ENCODE data around the gene NGEF. TPM values are rescaled to one million over a fixed set of nuclear protein-coding genes. Genes with fewer than 3 reads are reported as not detected.

NGEF gene
- total RNA-seq, 1 experiment from 2014 or later, result 71.3 TPM

DNA sequence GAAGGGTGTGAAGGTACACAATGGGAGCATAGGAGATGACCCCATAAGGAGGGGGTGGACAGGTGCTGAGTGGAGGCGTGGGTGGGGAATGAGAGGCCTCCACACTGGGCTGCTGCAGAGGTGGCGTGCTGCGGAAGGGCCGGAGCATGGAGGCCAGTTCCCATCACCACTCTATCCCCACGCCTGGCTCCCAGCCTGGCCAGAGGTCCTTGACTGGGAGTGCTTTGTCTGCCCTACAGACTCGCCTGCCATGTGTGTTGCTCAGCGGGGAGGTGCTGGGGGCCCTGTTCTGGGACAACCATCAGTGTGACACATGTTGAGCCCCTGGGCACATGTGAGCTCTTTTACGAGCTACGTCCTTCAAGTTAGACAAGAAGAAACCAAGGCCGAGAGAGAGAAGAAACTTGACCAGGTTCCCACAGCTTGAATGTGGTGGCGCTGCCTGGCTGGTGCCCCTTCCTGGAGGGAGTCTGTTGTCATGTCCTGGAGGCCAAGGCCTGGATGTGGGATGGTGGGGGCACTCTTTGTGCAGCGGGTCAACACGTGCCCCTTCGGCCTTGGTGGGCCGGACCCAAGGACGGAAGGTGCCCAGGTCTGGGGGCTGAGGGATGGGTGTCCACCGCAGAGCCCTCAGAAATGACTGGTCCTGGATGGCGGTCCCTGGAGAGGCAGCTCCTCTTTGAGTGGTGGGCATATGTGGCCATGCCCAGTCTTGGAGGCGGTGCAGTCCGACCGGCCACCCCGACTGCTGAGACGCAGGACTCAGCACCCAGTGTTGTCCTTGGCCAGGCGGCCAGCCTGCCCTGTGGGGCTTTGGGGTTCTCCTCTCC is 45.9 kb upstream of the NGEF start:
- Histone ChIP-seq H3K27me3 (ENCODE audit: low read length) (no peaks in the 10 kb centered on the region), H3K79me2 (ENCODE audit: low read length) (no peaks in the 10 kb centered on the region), H3K4me3 (ENCODE audit: low read length) (no peak overlapping the region), H3K36me3 (ENCODE audit: low read depth, low read length) (peaks cover under 1% of the 10 kb centered on the region; the same call in 1 of the 2 replicates), H3K27ac (ENCODE audit: low read length) (no peak overlapping the region), H3K4me1 (ENCODE audit: insufficient read depth, low read length) (peaks cover 3% of the 10 kb centered on the region; the same call in 1 of the 2 replicates), H3K9ac (ENCODE audit: low read length) (no peak overlapping the region), H3K4me2 (ENCODE audit: low read length) (no peak overlapping the region), H3F3A (ENCODE audit: low read length, unreplicated experiment) (no peaks in the 10 kb centered on the region), H4K20me1 (ENCODE audit: low read length) (no peaks in the 10 kb centered on the region), H3K9me3 (ENCODE audit: low read length) (no peaks in the 10 kb centered on the region), H3K9me2 (replicated peaks; ENCODE audit: low read length) (no peaks in the 10 kb centered on the region), H2AFZ (ENCODE audit: low read length) (no peak overlapping the region)
- DNase-seq (no peak), ATAC-seq (no peak)
- POLR2A ChIA-PET (ENCODE audit: unreplicated experiment), result no interaction called here
- no TSS peak for BruUV-seq (replicated peaks)
- CTCF ChIA-PET, result no interaction called here
- intact Hi-C loops (cut with micrococcal nuclease), result loop anchor here (10.0 kb wide), 1 partner anchor 184 kb away; the partner anchor contains the start of gene SNORC
- TF ChIP-seq EZH2 (IDR thresholded peaks at IDR 0.05; ENCODE audit: low read length, unreplicated experiment), result no peak

DNA sequence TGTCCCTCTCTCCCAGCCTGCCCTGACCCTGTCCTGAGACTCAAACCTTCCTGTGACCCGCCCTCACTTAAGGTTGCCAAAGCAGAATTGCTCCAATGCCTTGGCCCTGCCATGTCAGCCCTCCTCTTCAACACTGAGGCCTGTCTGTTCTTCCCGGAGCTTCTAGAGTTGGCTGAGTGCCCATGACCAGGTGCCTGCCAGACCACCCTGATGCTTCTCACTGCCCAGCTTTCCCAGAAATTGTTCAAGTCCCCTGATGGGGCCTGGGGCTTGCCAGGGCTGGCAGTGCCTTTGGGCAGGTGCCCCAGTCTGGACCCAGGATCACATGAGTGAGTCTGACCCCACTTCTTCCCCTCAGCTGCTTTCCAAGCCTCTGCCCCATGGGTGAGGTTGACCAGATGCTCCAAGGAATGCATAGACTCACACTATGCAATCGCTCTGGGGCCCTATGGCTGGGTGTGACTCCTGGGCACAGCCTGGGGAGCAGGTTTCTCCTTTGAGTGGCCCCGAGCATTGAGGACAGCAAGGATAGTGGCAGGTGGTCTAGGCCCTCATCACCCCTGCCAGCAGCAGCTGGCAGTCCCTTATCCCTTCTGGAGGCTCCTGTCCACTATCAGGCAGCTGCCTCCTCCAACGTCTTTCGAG is 44.0 kb upstream of the NGEF start:
- H3K9me2 ChIP-seq (replicated peaks; ENCODE audit: low read length), result no peaks in the 10 kb centered on the region
- H3F3A ChIP-seq (ENCODE audit: low read length, unreplicated experiment), result peaks cover 3% of the 10 kb centered on the region
- H3K4me1 ChIP-seq (ENCODE audit: insufficient read depth, low read length), result peaks cover 20% of the 10 kb centered on the region
- H2AFZ ChIP-seq (ENCODE audit: low read length), result no peak overlapping the region
- no peaks in the 10 kb centered on the region for H4K20me1 ChIP-seq (ENCODE audit: low read length)
- DNase-seq, result no peak
- no peak overlapping the region for H3K4me3 ChIP-seq (ENCODE audit: low read length)
- no peaks in the 10 kb centered on the region for H3K79me2 ChIP-seq (ENCODE audit: low read length)
- H3K9me3 ChIP-seq (ENCODE audit: low read length), result no peaks in the 10 kb centered on the region
- ChIA-PET CTCF (no interaction called here), POLR2A (ENCODE audit: unreplicated experiment) (no interaction called here)
- BruUV-seq (replicated peaks), result no TSS peak
- no peak for ATAC-seq
- peaks cover 2% of the 10 kb centered on the region; the same call in 1 of the 2 replicates for H3K36me3 ChIP-seq (ENCODE audit: low read depth, low read length)
- H3K9ac ChIP-seq (ENCODE audit: low read length), result no peak overlapping the region
- no peak overlapping the region for H3K27ac ChIP-seq (ENCODE audit: low read length)
- H3K27me3 ChIP-seq (ENCODE audit: low read length), result no peaks in the 10 kb centered on the region
- no peak overlapping the region for H3K4me2 ChIP-seq (ENCODE audit: low read length)
- TF ChIP-seq CTCF (conservative IDR thresholded peaks at IDR 0.05; ENCODE audit: low read depth, low read length), result no peak
- no peak for TF ChIP-seq EZH2phosphoT487 (IDR thresholded peaks at IDR 0.05; ENCODE audit: borderline replicate concordance, low read length)
- no peak for TF ChIP-seq EZH2 (IDR thresholded peaks at IDR 0.05; ENCODE audit: low read length, unreplicated experiment)
- intact Hi-C loops (cut with micrococcal nuclease), result loop anchor here (10.0 kb wide), 1 partner anchor 182 kb away; the partner anchor contains the start of gene SNORC

- H4K20me1 ChIP-seq (ENCODE audit: low read length), result no peaks in the 10 kb centered on the region
- peaks cover 2% of the 10 kb centered on the region; the same call in 1 of the 2 replicates for H3K36me3 ChIP-seq (ENCODE audit: low read depth, low read length)
- no peaks in the 10 kb centered on the region for H3K79me2 ChIP-seq (ENCODE audit: low read length)
- BruUV-seq (replicated peaks), result no TSS peak
- ATAC-seq (no peak), DNase-seq (no peak)
- no peak overlapping the region for H2AFZ ChIP-seq (ENCODE audit: low read length)
- H3K4me2 ChIP-seq (ENCODE audit: low read length), result no peak overlapping the region
- no peaks in the 10 kb centered on the region for H3K27me3 ChIP-seq (ENCODE audit: low read length)
- H3K4me3 ChIP-seq (ENCODE audit: low read length), result no peak overlapping the region
- no peak overlapping the region for H3K27ac ChIP-seq (ENCODE audit: low read length)
- no peaks in the 10 kb centered on the region for H3K9me3 ChIP-seq (ENCODE audit: low read length)
- TF ChIP-seq CTCF (conservative IDR thresholded peaks at IDR 0.05; ENCODE audit: low read depth, low read length), result no peak
- no peak for TF ChIP-seq EZH2phosphoT487 (IDR thresholded peaks at IDR 0.05; ENCODE audit: borderline replicate concordance, low read length)
- no peak for TF ChIP-seq EZH2 (IDR thresholded peaks at IDR 0.05; ENCODE audit: low read length, unreplicated experiment)
- H3K9me2 ChIP-seq (replicated peaks; ENCODE audit: low read length), result no peaks in the 10 kb centered on the region
- peaks cover 38% of the 10 kb centered on the region for H3K4me1 ChIP-seq (ENCODE audit: insufficient read depth, low read length)
- POLR2A ChIA-PET (ENCODE audit: unreplicated experiment), result no interaction called here
- H3K9ac ChIP-seq (ENCODE audit: low read length), result no peak overlapping the region
- CTCF ChIA-PET, result interaction anchor here (0.6 kb wide), 1 partner anchor 24 kb away, joined by 3 read pairs; no protein-coding TSS in a partner anchor
- peaks cover 4% of the 10 kb centered on the region for H3F3A ChIP-seq (ENCODE audit: low read length, unreplicated experiment)
- intact Hi-C loops (cut with micrococcal nuclease), result loop anchor here (10.0 kb wide), 1 partner anchor 181 kb away; the partner anchor contains the start of gene SNORC
Observed at GRCh38 chr2:233055362-233055761, 42.3 kb upstream of the NGEF start.
